ENCODE data around the gene CMPK2.
"Not testable (repeated sequence)": the region's sequence is repeated elsewhere in the genome, so short reads cannot be mapped to it uniquely, and the experiment has no call there.

The CMPK2 gene, protein sequence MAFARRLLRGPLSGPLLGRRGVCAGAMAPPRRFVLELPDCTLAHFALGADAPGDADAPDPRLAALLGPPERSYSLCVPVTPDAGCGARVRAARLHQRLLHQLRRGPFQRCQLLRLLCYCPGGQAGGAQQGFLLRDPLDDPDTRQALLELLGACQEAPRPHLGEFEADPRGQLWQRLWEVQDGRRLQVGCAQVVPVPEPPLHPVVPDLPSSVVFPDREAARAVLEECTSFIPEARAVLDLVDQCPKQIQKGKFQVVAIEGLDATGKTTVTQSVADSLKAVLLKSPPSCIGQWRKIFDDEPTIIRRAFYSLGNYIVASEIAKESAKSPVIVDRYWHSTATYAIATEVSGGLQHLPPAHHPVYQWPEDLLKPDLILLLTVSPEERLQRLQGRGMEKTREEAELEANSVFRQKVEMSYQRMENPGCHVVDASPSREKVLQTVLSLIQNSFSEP

DNA sequence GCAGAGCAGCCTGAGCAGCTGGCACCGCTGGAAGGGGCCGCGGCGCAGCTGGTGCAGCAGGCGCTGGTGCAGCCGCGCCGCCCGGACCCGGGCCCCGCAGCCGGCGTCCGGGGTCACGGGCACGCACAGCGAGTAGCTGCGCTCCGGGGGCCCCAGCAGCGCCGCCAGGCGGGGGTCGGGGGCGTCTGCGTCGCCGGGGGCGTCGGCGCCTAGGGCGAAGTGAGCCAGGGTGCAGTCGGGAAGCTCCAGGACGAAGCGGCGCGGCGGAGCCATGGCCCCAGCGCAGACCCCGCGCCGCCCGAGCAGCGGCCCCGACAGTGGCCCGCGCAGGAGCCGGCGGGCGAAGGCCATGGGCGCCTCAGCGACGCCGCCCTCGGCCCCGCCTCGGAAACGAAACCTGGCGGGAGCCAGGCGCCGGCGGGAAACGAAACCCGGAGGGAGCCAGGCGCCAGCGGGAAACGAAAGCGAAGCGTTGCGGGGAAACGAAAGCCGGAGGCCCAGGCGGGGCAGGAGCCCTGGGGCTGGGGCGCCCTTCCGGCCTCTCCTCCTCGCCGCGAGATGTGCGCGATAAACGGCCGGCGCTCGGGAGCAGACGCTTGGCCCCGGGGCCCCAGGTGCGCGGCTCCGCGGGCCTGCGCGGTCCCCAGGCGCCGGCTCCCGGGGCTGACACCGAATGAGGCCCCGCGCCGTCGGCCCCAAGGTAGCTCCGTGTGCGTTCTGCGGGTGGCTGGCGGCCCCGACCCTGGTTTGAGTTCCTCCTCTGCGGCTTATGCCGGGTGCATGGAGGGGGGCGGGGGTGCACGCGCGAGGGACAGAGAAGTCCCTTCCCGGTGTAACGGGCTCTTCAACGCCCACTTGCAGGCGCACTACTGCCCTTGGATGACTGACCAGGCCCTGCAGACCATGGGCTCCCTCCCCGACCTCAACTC lies at the start of gene CMPK2:
Gene CMPK2 (minus strand): TSS at position 562 of the 929 bp plus-strand sequence. CDS start 211 bp downstream, at position 351.
- DNase-seq (ENCODE audit: low read depth) = peak; percentile 73

DNA sequence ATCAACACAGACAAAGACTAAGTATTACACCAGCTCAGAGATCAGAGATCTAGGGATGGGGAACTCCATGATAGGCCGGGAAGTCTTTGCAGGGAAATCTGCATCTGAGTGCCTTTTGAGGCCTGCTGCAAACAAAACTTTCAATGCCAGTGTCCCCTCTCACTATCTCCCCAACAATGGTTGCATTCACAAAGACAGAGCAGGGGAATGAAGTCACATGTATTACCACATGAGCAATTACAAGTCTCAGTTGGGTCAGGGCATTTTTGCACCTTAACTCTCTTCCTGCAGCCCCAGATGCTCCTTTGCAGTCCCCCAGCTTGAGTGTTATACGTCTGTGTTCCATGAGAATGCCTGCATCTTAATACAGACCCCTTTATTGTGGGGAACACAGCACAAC lies 49.7 kb upstream of the CMPK2 start:
- no peak for DNase-seq (ENCODE audit: low read depth)

DNA sequence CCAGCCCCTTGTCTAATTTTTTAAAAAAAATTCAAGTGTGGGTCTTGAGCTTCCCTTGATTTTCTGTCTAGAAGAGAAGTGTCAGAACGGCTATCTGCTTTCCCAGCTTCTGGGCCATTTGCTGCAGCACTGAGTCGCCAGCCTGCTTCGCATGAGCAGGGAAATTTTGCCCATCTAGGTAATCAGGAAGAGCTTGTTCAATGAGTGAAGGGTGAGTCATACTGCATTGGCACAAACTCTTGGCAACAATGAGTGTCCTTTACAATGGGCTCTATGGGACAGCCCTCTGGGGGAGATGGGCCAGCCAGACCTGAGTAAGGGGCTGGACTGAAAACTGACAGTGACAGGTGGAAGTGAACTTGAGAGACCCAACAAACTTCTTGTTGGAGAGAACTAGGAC lies 49.1 kb upstream of the CMPK2 start:
- no peak for DNase-seq (ENCODE audit: low read depth)

DNA sequence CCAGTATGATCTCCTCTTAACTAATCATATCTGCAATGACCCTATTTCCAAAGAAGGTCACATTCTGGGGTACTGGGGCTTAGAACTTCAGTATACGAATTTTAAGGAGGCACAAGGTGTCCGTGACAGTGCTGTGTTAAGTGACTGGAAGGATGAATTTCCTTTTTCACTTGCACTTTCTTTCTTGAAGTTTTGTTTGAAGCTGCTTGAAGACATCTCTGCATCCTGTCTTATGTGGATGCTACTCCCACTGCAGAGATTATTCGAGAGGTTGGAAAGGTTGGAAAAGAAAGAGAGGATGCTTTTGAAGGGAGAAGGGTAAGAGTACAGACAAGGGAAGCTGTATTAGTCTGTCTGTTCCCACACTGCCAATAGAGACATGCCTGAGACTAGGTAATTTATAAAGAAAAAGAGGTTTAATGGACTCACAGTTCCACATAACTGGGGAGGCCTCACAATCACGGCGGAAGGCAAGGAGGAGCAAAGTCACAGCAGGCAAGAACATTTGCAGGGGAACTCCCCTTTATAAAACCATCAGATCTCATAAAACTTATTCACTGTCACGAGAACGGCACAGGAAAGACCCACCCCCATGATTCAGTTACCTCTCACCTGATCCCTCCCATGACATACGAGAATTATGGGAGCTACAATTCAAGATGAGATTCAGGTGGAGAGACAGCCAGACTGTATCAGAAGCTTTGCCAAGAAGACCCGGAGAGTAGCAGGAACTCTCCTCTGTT lies 47.9 kb upstream of the CMPK2 start:
- peak; percentile 34 for DNase-seq (ENCODE audit: low read depth)

DNA sequence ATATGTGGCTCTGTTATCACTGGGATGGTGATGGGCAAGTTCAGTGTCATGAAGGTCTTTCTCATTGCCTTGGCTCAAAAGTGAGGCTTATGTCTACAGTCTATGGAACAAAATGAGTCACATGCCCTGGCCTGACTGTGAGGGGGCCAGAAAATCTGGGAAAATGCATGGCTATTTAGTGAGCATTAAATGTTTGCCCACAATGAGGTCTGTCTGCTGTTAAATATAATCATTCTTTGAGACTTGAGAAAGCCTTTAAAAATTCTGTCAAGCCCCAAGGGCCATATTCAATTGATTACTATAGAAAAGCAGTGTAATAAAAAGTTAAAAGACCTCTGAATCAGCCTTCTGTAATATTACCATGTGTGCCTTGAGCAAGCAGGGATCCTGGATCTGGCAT lies 46.0 kb upstream of the CMPK2 start:
- DNase-seq (ENCODE audit: low read depth) = no peak

DNA sequence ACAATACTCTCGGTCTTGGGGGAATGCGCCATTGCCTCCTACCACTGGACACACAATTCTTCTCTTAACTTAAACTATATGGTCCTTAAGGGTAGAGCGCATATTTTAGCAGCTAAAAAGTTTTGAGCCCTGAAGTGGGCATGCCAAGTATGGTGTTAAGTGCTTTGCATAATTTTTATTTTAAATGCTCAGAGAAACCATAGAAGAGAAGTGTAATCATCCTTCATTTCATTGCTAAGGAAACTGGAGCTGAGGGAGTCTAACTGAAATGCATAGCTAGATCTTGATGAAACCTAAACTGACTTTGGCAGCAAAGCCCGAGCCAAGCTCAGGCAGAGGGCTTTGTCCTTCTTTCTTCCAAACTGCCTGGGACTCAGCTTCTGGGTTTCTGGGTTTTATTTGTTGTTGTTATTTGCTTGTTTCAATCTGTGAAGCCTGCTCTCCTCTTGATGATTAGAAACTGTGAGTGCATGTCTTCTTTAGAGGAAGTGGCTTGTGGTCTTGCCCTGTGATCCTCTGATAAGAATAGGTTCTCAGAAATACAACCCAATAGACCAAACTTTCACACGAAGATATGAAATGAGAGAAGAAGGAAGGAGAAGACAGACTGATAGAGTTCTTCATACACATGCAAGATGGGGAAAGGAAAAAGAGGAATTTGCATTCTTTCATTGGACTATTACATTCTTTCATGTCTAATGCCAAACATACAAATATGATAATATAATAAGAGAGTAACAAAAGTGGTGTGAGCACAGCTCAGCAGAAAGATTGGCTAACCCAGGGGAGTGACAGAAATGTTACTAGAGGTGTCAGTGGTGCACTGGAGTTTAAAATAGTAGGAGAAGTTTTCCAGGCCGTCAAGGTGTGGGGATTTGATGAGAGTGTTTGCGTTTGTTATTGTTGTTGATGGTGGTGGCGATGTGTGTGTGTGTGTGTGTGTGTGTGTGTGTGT lies 44.0 kb upstream of the CMPK2 start:
- DNase-seq (ENCODE audit: low read depth) = no peak

DNA sequence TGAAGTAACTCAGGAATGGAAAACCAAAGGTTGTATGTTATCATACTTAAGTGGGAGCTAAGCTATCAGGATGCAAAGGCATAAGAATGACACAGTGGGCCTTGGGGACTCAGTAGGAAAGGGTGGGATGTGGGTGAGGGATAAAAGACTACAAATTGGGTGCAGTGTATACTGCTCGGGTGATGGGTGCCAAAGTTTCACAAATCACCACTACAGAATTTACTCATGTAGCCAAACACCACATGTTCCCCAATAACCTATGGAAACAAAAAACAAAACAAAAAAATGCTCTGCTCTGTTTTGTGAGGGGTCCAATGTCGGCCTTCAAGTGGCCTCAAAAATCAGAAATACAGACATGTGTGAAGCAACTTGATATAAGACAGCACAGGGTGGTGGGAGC lies 42.6 kb upstream of the CMPK2 start:
- no peak for DNase-seq (ENCODE audit: low read depth)

DNA sequence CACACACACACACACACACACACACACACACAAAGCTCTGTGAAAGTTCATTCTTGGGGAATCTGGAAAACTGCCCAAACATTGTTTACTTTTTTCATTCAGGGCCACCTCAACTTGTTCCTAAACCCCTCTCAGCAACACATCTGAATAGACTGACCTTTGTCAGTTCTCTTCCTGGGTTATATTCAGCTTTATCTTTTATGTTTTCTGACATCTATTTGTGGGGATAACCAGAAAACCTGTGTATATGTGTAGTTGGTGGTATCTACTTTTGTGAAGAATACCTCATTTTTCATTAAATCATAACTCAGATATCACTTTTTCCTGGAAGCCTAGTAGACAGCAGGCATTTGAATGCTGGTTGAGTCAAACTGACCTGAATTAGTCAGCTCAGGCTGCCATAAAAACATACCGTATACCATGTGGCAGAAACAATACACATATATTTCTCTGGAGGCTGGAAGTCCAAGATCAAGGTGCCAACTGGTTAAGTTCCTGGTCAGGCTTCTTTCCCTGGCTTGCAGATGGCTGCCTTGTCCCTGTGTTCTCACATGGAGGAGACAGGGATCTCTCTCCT lies 40.5 kb upstream of the CMPK2 start:
- no peak for DNase-seq (ENCODE audit: low read depth)

DNA sequence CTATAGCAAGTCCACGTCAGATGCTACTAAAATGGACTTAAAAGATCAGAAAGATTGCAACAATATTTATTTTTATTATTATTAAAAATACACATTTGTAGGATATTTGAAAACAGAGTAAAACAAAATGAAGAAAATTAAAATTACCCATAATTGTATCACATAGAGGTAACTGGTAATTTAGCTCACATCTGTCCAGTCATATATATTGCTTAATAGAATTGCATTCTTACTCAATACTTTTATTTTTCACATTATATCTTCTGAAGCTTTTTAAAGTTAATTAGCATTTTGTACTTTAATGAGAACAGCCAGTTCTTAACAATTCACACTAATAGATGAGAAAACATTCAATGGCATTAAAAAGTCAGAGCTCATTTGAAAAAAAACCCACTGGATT lies 40.0 kb upstream of the CMPK2 start:
- no peak for DNase-seq (ENCODE audit: low read depth)

DNA sequence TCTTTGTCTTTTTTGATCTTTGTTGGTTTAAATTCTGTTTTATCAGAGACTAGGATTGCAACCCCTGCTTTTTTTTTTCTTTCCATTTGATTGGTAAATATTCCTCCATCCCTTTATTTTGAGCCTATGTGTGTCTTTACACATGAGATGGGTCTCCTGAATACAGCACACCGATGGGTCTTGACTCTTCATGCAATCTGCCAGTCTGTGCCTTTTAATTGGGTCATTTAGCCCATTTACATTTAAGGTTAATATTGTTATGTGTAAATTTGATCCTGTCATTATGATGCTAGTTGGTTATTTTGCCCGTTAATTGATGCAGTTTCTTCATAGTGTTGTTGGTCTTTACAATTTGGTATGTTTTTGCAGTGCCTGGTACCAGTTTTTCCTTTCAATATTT lies 36.9 kb upstream of the CMPK2 start:
- not testable (repeated sequence) for DNase-seq (ENCODE audit: low read depth)

DNA sequence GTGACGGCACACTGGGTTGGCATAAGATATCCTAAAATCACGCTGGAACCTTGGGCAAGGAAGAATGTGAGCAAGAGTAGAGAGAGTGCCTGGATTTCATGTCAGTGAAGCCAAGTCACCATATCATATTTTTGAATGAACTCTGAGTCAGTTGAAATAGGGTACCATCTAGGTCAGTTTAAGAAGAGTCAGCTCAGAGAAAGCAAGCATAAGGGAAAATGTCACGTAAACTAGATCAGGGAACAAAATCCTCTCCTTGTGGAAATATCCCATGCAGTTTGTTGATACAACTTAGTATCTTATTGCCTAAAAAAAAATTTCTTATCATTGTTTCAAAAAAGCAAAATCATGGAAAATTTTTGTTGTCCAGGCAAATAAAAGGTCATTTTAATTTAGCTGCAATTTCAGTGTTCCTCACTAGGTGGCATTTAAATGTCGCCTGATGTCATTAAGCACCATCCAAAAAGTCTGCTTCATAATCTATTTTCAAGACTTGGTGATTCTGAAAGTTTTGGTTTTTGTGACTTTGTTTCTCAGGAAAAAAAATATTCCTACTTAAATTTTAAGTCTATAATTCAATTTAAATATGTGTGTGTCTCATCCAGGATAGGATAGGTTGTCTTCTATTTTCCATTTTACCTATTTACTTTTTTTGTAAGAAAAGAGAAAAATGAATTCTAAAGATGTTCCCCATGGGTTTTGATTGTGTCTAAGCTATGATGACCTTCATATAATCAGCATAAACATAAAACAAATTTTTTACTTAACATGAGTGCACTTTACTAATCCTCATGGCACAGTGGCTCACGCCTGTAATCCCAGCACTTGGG lies 31.4 kb upstream of the CMPK2 start:
- no peak for DNase-seq (ENCODE audit: low read depth)

DNA sequence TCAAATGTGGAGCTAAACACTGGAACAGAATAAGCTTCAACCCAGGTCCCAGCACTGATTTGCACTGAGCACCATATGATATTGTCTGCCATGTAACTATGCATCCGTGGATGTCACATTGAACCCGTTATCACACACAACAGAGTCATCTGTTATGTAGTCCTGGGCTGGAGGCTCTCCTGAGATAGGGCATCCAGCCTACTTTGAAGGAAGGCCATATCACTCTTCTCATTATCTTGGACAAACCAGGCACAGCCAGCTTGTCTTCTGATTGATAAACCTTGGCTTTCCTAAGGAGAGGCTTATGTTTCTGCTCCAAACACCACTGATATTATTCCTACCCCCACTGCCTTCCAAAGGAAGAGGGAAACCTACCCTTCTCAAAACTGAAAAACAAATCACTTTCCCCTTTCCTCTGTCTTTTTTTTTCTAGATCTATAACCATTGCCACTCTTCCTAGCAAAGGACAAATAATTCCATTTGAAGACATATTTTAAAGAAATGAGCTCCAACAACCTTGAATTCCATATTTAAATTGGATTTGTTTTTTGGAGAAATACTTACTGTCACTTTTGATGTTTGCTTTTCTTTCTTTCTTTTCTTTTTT lies 28.3 kb upstream of the CMPK2 start:
- DNase-seq (ENCODE audit: low read depth) = no peak

DNA sequence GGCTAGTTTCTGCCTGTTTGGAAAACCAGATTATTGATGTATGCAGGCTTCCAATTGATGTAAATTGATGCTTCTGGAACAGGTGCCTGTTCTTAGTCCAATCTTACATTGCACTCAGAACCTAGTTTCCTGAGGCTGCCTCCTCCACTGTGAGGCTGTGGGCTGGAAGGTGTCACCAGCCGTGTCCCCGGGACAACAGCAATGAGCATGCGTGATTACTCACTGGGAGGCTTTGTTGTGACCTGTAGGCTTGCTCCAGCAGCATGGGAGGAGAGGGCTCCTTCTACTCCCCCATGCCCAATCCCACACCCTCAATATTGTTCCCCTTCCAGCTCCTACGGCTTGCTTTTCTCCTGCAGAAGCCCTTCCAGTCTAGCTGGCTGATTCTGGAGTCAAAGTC lies 23.0 kb upstream of the CMPK2 start:
- DNase-seq (ENCODE audit: low read depth) = no peak

DNA sequence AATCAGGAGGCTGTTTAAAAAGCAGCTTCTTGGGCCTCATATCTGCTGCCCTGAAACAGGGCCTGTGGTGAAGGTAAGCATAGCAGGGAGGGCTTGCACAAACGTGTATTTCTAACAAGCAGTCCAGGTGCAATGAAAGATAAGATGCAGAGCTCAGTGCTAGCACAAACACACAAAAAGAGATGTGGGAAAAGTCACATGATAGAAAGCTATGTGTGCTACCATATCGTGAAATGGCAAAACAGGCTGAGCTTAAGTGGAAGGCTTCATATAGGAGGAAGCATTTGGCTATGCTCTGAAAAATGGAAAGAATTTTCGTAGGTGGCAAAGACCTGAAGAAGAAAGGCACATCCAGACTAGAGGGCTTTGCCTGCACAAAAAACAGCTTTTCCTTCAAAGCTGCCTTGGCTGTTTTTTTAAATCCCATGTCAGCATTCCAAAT lies 22.1 kb upstream of the CMPK2 start:
- no peak for DNase-seq (ENCODE audit: low read depth)

DNA sequence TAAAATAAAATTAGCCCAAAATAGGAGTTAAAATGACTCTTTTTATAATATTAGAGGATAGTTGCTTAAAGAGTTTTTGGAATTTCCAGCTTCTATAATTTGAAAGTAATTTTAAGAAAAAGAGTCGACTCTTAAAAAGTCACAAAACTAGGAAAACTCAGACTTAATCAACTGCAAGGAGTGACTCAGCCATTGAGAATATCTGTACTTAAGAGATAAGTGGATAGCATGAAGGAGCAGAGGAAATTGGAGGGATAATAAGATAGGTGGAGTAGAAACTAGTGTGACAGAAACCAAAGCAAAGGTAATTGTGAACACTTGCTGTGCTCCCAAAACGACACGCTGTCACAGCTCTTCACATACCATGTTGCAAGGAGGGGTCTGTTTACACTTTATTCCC lies 20.3 kb upstream of the CMPK2 start:
- DNase-seq (ENCODE audit: low read depth) = no peak

DNA sequence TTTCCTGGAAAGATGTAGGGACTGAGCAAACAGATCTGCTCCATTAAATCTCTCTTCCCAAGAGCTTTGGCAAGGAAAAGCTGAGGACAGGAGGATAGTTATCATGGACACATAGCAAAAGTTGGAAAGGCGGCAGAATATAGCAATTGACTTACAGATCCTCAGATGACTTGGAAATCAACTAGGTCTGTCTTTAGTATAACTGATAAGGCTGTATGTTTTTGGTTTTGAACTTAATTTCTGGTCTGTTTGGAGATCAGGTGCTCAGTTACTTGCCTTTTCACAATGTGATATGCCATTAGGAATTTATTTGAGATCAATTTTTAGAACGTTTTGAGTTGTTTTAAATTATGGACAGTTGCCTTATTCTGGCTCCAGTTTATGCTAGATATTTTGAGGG lies 19.8 kb upstream of the CMPK2 start:
- DNase-seq (ENCODE audit: low read depth) = no peak

DNA sequence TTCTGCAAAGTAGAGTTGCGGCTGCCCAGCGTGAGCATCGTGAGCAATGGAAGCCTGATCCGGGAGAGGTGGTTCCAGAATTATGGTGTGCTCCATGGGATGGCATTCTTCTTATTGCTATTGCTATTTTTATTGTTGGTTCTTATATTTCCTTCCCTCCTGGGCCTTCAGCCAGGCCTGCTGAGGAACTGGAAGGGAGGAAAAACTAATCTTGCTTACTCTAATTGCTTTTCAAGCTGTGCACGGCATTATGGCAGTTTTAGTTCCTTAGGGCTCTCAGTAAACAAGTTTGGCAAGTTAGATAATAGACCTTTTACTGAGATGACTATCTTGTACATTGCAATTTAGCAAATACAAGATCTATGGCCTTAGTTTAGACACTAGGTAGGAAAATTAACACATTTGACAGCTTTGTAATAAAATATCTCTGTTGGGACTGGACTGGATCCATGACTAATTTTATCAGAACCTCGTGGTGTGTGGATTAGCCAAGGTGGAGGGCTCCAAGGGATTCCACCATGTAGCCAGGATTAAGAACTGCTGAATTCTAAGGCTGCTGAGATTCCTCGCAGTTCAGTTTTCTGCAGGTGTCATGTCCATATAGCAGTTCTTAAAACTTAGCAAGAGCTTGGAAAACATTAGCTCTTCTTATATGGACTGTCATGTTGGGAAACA lies 17.9 kb upstream of the CMPK2 start:
- no peak for DNase-seq (ENCODE audit: low read depth)

DNA sequence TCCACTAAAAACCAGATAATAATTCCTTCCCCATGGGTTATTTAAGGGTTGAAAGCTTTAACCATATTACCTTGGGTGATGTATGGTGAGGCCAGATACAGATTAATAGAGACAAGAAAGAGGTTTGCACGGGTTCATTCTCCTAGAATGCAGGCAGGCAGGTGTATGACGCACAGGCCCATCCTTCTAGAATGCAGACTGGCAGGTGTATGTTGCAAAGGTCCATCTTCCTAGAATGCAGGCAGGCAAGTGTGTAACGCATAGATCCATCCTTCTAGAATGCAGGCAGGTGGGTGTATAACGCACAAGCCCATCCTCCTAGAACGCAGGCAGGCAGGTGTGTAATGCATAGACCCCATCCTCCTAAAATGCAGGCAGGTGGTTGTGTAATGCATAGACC lies 15.8 kb upstream of the CMPK2 start:
- DNase-seq (ENCODE audit: low read depth) = no peak

DNA sequence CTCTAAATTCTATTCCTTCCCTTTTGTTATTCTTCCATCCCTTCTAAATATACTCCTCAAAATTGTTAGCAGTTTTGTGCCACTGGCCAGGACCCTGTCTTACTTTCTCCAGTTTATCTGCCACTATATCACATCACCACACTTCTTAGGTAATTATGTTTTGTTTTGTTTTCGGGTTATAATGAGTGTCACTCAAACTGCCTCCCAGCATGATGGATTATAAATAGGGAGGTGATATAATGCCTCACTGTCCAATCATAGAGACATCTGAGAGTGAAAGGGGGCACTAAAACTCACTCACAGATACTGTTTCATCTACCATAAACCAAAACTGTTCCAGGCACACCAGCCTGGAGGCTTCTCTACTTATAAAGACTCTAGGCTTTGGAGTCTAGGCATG lies 15.3 kb upstream of the CMPK2 start:
- DNase-seq (ENCODE audit: low read depth) = no peak

Measured in activated T-cell treated with anti-CD3 and anti-CD28 coated beads for 48 hours (primary cell).